ENCODE measurements around the gene HTR6.

The HTR6 gene

DNA sequence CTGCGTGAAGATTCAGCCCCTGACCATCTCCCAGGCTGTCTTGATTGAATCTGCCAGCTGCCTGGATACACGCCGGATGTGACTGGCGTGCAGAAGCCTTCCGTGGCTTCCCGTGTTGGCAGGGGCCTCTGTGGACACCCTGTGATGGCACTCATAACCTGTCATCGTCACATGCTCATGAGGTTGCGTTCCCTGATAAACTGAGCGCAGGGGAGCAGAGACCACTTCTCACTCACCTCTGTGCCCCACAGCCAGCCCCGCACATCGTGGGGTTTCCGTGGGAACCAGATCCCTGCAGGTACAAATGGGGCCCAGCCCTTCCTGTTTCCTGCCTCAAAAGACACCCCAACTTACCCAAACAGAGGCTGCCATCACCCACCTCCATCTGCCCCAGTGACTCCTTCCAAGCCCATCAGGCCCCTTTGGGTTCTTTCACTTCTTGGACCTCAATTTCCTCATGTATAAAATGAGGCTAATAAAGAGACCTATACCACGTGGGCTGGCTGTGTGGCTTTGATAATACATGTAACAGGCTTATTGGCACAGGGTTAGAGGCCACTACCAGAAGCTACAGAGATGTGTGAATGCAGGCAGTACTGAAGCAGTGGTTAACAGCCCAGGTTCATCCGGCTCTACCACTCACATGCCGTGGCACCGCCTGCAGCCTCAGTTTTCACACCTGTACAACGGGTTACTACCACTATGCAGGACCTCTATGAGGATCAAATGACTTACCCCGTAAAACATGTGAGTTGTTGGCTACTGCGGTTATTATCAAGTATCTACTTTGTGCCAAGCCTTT, 23.6 kb downstream of the HTR6 start:
- peak; percentile 24 for DNase-seq (ENCODE audit: low read depth)

- no peak for DNase-seq (ENCODE audit: low read depth)
Observed at GRCh38 chr1:19689085-19689757, 24.5 kb downstream of the HTR6 start.

DNA sequence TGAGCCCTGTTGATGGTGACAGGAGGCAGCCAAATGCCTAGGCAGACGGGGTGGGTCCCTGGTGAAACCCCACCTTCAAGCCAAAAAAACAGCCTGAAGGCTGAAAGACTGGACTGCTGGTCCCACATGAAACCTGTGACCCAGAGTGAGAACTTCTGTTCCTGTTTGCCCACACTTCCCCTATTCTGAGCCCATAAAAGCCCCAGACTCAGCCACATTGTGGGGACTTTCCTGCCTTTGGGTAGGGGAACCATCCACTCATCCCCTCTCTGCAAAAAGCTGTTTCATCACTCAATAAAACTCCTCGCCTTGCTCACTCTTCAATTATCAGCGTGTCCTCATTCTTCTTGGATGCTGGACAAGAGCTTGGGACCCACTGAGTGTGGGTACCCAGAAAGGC, 25.2 kb downstream of the HTR6 start:
- no peak for DNase-seq (ENCODE audit: low read depth)

- no peak for DNase-seq (ENCODE audit: low read depth)
Observed at GRCh38 chr1:19690342-19690741, 25.7 kb downstream of the HTR6 start.

DNA sequence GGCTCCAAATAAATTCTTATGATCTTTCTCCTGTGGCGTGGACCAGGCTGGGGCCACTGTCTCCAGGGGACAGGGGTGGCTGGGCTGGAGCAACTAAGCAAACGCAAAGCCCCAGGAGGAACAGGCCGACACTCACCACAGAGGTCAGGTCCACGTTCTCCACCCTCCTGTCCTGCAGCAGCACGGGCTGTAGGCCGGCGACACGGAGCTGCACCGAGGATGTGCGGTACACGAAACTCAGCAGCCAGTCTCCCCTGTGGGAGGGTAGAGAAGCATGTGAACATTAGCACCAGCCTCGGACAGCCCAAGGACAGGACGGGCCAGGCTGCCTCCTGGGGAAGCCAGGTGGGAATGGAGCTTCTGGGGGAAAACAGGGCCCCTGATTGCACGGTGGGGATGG, 29.6 kb downstream of the HTR6 start:
- DNase-seq (ENCODE audit: low read depth) = no peak

DNA sequence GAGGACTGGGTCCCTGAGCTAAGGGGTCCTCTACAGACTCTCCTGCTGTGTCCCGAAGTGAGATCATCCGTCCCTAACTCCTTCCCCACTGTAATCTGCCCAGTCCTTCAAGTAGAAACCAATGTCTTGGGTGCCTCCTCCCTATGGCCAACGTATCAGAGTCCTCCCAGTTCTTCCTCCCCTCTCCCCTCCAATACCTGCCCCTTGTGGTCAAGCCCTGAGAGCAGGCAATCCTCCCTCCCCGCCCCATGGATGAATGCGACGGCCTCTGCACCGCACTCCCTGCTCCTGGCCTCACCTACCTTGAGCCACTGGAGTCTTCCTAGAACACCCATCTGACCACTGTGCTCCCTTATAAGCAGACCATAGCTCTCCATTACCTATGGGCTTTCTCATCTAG, 31.1 kb downstream of the HTR6 start:
- no peak for DNase-seq (ENCODE audit: low read depth)

DNA sequence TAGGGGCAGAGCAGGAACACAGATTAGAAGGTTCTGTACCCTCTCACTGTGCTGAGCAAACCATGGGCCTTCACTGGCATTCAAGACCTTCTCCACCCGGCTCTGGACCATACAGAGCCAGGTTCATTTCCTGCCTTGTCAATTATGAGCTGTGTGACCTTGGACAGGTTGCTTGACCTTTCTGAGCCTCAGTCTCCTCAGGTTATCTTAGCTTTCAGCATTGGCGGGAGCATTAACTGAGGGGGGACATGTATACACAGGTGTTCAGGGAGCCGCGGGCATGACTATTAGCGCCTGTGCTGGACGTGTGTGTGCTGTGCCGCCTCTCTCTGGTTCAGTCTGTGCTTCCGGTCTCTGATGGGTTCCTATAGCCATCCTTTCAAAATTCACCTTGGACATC, 32.1 kb downstream of the HTR6 start:
- no peak for DNase-seq (ENCODE audit: low read depth)

DNA sequence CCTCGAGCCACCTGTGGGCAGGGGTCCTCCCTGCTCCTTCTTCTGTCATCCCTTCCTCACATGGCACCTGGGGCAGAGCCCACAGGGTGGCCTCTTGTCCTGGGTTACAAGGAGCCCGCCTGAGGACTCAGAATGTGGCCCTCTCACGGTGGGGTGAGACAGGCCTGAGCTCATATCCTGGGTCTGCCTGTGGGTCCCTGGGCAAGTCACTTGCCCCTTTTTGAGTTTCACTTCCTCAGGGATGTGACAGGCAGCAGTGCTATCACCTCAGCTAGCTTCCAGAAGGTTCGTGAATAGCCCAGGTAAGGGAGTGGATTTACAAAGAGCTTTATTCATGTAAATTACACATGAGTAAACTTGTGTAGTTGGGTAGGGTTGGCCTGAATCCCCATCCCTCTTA, 33.5 kb downstream of the HTR6 start:
- DNase-seq (ENCODE audit: low read depth) = no peak

DNA sequence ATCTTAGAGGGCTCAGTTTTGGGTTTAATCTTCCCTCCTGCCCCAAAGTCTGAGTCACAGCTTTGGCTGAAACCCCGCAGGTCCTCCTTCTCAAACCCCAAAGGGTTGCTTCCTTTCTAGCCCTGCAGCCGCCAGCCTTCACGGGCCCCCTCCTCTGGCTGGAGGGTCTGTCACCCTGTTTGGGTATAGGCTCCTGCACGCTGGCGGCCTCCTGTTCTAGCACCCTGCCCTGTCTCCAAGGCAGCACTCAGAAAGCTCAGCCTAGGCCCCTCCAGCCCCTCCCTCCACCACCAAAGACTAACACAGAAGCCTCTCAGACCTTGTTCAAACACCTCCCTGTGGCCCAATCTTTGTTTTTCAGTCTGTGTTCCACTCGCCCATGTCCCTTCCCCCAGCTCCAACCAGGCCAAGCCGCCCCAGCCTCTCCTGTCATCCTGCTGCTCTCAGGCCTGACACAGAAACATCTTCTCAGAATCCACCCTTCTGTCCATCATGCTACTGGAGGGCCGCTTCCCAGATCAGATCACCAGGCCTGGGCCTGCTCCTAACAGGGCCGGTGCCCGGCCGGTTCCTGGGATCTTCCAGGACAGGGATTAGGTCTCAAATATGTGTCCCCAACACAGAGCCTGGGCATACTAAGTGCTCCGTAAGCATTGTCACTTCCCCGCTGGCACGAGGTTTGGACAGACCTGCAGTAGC, 35.6 kb downstream of the HTR6 start:
- DNase-seq (ENCODE audit: low read depth) = no peak

- no peak for DNase-seq (ENCODE audit: low read depth)
Observed at GRCh38 chr1:19703280-19703679, 38.6 kb downstream of the HTR6 start.

DNA sequence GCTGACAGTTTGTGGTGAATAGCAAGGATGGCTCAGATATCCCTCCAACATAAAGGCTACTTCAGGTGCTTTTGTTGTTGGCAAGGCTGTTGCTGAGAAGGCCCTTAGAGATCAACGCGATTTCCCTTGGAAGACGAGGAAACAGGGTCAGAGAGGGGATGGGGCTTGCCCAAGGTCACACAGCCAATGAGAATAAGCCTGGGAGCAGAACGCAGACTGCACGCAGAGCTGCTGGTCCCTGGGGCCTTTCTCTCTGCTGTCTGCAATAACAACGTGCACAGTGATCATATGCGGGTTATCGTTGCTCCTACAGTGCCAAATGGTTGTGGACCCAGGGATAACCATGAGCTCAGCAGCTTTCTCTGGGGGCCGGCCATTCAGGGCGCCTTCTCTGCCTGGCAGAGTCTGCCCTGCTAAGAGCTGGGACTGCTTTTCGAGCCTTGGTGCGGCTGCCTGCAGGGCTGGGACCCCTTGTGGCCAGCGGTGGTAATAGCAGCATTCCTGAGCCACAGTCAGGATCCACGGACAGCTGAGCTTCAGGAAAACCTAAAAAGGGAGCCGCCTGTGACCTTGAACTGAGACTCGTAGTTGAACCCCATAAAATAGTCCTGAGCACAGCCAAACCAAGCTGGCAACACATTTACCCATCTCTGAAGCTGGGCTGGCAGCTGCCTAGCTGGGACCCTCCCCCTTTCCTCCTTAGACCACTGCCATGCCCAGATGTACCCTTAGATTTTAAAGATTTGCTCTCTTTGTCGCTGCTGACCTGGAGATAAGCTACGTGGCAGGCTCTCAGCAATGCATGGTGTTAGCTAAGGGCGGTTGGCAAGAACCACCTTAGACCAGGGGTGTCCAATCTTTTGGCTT, 39.8 kb downstream of the HTR6 start:
- DNase-seq (ENCODE audit: low read depth) = peak; percentile 55

DNA sequence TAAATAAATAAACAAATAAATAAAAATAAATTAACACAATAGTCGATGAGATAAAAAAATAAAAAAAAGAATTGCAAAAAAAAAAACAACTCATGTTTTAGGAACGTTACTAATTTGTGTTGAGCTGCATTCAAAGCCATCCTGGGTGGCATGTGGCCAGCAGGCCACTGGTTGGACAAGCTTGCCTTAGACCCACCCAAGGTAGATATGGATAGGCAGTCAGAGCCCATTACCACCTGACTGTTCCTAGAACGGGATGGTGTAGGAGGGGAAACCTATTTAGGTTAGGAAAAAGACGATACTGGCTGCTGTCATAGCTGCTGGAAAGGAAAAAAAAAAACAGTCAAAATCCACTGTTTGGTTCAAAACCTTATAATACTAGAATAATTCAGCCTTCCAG, 40.8 kb downstream of the HTR6 start:
- no peak for DNase-seq (ENCODE audit: low read depth)

- DNase-seq (ENCODE audit: low read depth) = no peak
Observed at GRCh38 chr1:19706136-19706535, 41.5 kb downstream of the HTR6 start.

GRCh38 chr1:19708567-19709110, 44.0 kb downstream of the HTR6 start:
- no peak for DNase-seq (ENCODE audit: low read depth)

- no peak for DNase-seq (ENCODE audit: low read depth)
Observed at GRCh38 chr1:19709260-19709793, 44.7 kb downstream of the HTR6 start.

DNA sequence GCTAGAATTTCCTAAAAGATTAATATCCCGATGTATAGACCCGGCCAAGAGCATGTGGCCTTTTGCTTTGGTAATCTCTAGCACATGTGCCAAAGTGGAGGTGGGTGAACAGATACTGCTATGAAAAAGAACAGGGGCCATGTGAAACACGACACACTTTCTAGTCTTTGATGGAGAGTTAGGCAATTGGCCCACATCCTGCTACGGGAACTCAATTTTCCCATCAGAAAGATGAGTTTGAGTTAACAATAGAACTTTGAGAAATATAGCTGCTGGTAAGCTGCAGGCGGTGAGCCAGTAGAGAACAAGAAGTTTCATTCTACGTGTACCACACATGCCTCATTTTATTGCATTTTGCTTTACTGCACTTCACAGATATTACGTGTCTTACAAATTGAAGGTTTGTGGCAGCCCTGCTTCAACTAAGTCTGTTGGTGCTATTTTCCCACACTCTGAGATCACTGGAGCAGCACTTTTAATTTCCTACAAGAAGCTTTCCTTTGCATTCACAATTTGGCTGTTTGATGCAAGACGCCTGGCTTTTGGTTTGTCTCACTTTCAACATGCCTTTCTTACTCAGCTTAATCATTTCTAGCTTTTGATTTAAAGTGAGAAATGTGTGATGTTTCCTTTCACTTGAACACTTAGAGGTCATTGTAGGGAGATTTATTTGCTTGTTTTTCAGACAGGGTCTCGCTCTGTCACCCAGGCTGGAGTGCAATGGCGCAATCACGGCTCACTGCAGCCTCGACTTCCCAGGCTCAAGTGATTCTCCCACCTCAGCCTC, 46.3 kb downstream of the HTR6 start:
- no peak for DNase-seq (ENCODE audit: low read depth)

DNA sequence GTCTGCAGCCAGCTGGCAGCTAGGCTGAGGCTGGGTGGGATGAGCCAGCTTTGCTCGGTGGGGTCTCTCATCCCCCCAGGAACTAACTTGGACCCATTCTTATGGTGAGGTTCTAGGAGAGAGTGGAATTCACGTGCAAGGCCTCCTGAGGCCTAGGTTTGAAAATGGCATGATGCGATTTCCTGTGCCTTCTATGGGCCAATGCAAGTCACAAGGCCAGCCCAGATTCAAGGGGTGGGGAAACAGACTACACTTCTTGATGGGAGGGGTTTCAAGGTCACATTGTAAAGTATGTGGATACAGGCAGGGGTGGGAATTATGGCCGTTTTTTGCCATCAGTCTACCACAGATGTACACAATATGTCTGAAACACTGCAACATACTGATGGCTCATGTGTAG, 48.3 kb downstream of the HTR6 start:
- no peak for DNase-seq (ENCODE audit: low read depth)

GRCh38 chr1:19715334-19716203, 50.9 kb downstream of the HTR6 start:
- peak; percentile 70 for DNase-seq (ENCODE audit: low read depth)

- no peak for DNase-seq (ENCODE audit: low read depth)
Observed at GRCh38 chr1:19717467-19717866, 52.8 kb downstream of the HTR6 start.

DNA sequence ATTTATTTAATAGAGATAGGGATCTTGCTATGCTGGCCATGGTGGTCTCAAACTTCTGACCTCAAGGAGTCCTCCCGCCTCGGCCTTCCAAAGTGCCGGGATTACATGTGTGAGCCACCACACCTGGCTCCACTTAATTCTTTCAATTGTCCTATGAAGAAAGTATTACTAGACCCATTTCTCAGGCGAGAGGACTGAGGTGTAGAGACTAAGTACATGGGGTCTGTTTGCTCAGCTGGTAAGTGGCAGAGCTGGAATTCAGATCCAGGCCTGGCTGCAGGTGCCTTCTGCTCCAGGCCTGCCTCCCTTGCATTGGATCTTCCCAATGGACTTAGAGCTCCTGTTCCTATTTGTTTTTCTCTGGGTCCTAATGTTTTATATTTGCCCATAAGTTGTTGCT, 55.5 kb downstream of the HTR6 start:
- DNase-seq (ENCODE audit: low read depth) = no peak
